ENCODE data around the gene MORC1.

DNA sequence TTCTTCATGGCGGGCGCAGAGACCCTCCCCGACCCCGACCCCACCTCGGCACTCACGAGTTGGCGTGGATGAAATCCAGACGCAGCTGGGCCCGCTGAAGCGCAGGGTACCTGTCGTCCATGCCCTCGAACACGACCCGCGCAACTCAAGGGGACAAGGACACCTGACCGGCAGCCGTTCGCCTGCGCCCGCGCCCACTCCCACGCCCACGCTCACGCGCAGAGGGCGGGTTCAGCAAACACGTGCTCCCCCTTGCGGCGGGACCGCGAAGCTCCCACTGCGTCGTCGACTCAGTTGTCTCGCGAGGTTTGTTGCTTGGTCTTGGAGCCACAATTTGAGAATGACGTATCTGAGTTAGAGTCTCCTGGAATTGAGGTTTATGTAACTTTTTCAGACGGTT lies at the start of gene MORC1:
- TF ChIP-seq POLR2A (IDR thresholded peaks at IDR 0.05; ENCODE audit: low read length) = no peak
- TF ChIP-seq GATA3 (IDR thresholded peaks at IDR 0.05; ENCODE audit: borderline replicate concordance) = no peak
- no peak for TF ChIP-seq JUN (IDR thresholded peaks at IDR 0.05)
- TF ChIP-seq, protein P1, sequence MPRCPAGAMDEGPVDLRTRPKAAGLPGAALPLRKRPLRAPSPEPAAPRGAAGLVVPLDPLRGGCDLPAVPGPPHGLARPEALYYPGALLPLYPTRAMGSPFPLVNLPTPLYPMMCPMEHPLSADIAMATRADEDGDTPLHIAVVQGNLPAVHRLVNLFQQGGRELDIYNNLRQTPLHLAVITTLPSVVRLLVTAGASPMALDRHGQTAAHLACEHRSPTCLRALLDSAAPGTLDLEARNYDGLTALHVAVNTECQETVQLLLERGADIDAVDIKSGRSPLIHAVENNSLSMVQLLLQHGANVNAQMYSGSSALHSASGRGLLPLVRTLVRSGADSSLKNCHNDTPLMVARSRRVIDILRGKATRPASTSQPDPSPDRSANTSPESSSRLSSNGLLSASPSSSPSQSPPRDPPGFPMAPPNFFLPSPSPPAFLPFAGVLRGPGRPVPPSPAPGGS (IDR thresholded peaks at IDR 0.05) = no peak
- no peak for TF ChIP-seq CTCF (IDR thresholded peaks at IDR 0.05)
- no peak for TF ChIP-seq RAD21 (conservative IDR thresholded peaks at IDR 0.05 in 1 of 2, IDR thresholded peaks at IDR 0.05 in 1 of 2)
- no peak for TF ChIP-seq RCOR1 (IDR thresholded peaks at IDR 0.05; ENCODE audit: low read depth, low read length)
- TF ChIP-seq PHF8 (IDR thresholded peaks at IDR 0.05; ENCODE audit: borderline replicate concordance, low read depth) = no peak

Data from A549 (cell line).